ENCODE data around the gene CD82. TPM values are rescaled to one million over a fixed set of nuclear protein-coding genes. Genes with fewer than 3 reads are reported as not detected.

The CD82 gene
- polyA plus RNA-seq, 1 donor from 2014 or later = 0.84 TPM

- H2AFZ ChIP-seq (ENCODE audit: low read depth, low read length) = no peak overlapping the region
- H3F3A ChIP-seq (ENCODE audit: insufficient read depth, low read length, poor library complexity, severe bottlenecking) = no peaks in the 10 kb centered on the region
- no peak overlapping the region for H3K9ac ChIP-seq (ENCODE audit: low read length)
- no peak overlapping the region for H3K4me2 ChIP-seq (ENCODE audit: low read length)
- no peak overlapping the region for H3K27ac ChIP-seq (ENCODE audit: low read length)
- H3K79me2 ChIP-seq (replicated peaks; ENCODE audit: insufficient read depth, low read length) = no peaks in the 10 kb centered on the region
- TF ChIP-seq POLR2AphosphoS5 (IDR thresholded peaks at IDR 0.05) (no peak), SMC3 (conservative IDR thresholded peaks at IDR 0.05; ENCODE audit: poor library complexity) (no peak)
- H3K9me3 ChIP-seq (ENCODE audit: low read length) = no peaks in the 10 kb centered on the region
- no peaks in the 10 kb centered on the region for H4K20me1 ChIP-seq (ENCODE audit: insufficient read depth)
- H3K9me2 ChIP-seq (ENCODE audit: insufficient read depth, low read length) = no peaks in the 10 kb centered on the region
- no peak overlapping the region for H3K4me3 ChIP-seq (ENCODE audit: low read length)
- H3K36me3 ChIP-seq (ENCODE audit: insufficient read depth, low read length) = no peaks in the 10 kb centered on the region
- H3K27me3 ChIP-seq (ENCODE audit: insufficient read depth, low read depth, low read length) = no peaks in the 10 kb centered on the region
Observed at GRCh38 chr11:44590769-44591168, 25.3 kb downstream of the CD82 start.

DNA sequence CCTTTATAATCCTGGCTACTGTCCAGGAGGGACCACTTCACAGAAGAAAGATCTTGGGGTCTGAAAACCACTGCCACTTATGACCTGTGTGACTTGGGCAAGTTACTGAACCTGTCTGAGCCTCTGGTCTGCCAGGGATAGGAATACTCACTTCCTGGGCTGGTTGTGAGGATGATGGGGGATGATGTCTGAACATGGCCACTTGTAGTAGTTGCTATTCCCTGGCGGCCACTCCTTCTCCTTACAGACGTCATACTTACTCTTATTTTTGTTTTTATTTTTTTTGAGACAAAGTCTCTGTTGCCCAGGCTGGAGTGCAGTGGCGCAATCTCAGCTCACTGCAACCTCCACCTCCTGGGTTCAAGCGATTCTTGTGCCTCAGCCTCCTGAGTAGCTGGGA, 26.1 kb downstream of the CD82 start:
- no peak overlapping the region for H3K4me3 ChIP-seq (ENCODE audit: low read length)
- H3K4me2 ChIP-seq (ENCODE audit: low read length) = no peak overlapping the region
- H3K9me3 ChIP-seq (ENCODE audit: low read length) = no peaks in the 10 kb centered on the region
- TF ChIP-seq, protein P1, sequence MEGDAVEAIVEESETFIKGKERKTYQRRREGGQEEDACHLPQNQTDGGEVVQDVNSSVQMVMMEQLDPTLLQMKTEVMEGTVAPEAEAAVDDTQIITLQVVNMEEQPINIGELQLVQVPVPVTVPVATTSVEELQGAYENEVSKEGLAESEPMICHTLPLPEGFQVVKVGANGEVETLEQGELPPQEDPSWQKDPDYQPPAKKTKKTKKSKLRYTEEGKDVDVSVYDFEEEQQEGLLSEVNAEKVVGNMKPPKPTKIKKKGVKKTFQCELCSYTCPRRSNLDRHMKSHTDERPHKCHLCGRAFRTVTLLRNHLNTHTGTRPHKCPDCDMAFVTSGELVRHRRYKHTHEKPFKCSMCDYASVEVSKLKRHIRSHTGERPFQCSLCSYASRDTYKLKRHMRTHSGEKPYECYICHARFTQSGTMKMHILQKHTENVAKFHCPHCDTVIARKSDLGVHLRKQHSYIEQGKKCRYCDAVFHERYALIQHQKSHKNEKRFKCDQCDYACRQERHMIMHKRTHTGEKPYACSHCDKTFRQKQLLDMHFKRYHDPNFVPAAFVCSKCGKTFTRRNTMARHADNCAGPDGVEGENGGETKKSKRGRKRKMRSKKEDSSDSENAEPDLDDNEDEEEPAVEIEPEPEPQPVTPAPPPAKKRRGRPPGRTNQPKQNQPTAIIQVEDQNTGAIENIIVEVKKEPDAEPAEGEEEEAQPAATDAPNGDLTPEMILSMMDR (IDR thresholded peaks at IDR 0.05; ENCODE audit: poor library complexity, severe bottlenecking) = no peak
- TF ChIP-seq, protein P2, sequence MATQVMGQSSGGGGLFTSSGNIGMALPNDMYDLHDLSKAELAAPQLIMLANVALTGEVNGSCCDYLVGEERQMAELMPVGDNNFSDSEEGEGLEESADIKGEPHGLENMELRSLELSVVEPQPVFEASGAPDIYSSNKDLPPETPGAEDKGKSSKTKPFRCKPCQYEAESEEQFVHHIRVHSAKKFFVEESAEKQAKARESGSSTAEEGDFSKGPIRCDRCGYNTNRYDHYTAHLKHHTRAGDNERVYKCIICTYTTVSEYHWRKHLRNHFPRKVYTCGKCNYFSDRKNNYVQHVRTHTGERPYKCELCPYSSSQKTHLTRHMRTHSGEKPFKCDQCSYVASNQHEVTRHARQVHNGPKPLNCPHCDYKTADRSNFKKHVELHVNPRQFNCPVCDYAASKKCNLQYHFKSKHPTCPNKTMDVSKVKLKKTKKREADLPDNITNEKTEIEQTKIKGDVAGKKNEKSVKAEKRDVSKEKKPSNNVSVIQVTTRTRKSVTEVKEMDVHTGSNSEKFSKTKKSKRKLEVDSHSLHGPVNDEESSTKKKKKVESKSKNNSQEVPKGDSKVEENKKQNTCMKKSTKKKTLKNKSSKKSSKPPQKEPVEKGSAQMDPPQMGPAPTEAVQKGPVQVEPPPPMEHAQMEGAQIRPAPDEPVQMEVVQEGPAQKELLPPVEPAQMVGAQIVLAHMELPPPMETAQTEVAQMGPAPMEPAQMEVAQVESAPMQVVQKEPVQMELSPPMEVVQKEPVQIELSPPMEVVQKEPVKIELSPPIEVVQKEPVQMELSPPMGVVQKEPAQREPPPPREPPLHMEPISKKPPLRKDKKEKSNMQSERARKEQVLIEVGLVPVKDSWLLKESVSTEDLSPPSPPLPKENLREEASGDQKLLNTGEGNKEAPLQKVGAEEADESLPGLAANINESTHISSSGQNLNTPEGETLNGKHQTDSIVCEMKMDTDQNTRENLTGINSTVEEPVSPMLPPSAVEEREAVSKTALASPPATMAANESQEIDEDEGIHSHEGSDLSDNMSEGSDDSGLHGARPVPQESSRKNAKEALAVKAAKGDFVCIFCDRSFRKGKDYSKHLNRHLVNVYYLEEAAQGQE (IDR thresholded peaks at IDR 0.05; ENCODE audit: borderline replicate concordance) = no peak
- TF ChIP-seq POLR2AphosphoS5 (IDR thresholded peaks at IDR 0.05) (no peak), MXI1 (conservative IDR thresholded peaks at IDR 0.05; ENCODE audit: poor library complexity, severe bottlenecking) (no peak)
- no peaks in the 10 kb centered on the region for H3K9me2 ChIP-seq (ENCODE audit: insufficient read depth, low read length)
- H3K79me2 ChIP-seq (replicated peaks; ENCODE audit: insufficient read depth, low read length) = no peaks in the 10 kb centered on the region
- no peaks in the 10 kb centered on the region for H3K27me3 ChIP-seq (ENCODE audit: insufficient read depth, low read depth, low read length)
- no peak overlapping the region for H3K27ac ChIP-seq (ENCODE audit: low read length)
- no peaks in the 10 kb centered on the region for H3K36me3 ChIP-seq (ENCODE audit: insufficient read depth, low read length)
- no peak overlapping the region for H2AFZ ChIP-seq (ENCODE audit: low read depth, low read length)
- H3F3A ChIP-seq (ENCODE audit: insufficient read depth, low read length, poor library complexity, severe bottlenecking) = no peaks in the 10 kb centered on the region
- no peak overlapping the region for H3K9ac ChIP-seq (ENCODE audit: low read length)
- H4K20me1 ChIP-seq (ENCODE audit: insufficient read depth) = no peaks in the 10 kb centered on the region

- Histone ChIP-seq H3K4me2 (ENCODE audit: low read length) (no peak overlapping the region), H3K9me3 (ENCODE audit: low read length) (no peaks in the 10 kb centered on the region), H3K9ac (ENCODE audit: low read length) (no peak overlapping the region), H3K9me2 (ENCODE audit: insufficient read depth, low read length) (no peaks in the 10 kb centered on the region), H3K79me2 (replicated peaks; ENCODE audit: insufficient read depth, low read length) (no peaks in the 10 kb centered on the region), H3K27ac (ENCODE audit: low read length) (no peak overlapping the region), H3K4me3 (ENCODE audit: low read length) (no peak overlapping the region), H2AFZ (ENCODE audit: low read depth, low read length) (no peak overlapping the region), H3F3A (ENCODE audit: insufficient read depth, low read length, poor library complexity, severe bottlenecking) (no peaks in the 10 kb centered on the region), H4K20me1 (ENCODE audit: insufficient read depth) (no peaks in the 10 kb centered on the region), H3K36me3 (ENCODE audit: insufficient read depth, low read length) (no peaks in the 10 kb centered on the region), H3K27me3 (ENCODE audit: insufficient read depth, low read depth, low read length) (no peaks in the 10 kb centered on the region)
- no peak for TF ChIP-seq SMC3 (conservative IDR thresholded peaks at IDR 0.05; ENCODE audit: poor library complexity)
- no peak for TF ChIP-seq RAD21 (conservative IDR thresholded peaks at IDR 0.05)
- TF ChIP-seq TAF1 (IDR thresholded peaks at IDR 0.05; ENCODE audit: low read depth) = no peak
- TF ChIP-seq, protein P1 (IDR thresholded peaks at IDR 0.05; ENCODE audit: poor library complexity, severe bottlenecking) = no peak
- TF ChIP-seq POLR2AphosphoS5 (IDR thresholded peaks at IDR 0.05) = no peak
- TF ChIP-seq MXI1 (conservative IDR thresholded peaks at IDR 0.05; ENCODE audit: poor library complexity, severe bottlenecking) = no peak
- TF ChIP-seq EZH2 (IDR thresholded peaks at IDR 0.05; ENCODE audit: borderline replicate concordance, insufficient read depth, low read length, poor library complexity, severe bottlenecking) = no peak
Observed at GRCh38 chr11:44592125-44592940, 26.9 kb downstream of the CD82 start.

Data from neural cell (in vitro differentiated cells).